HG03139 (cell line): ENCODE results near the gene KIF20A.
A peak's percentile ranks its signal among the peaks of the same experiment; 100 is the strongest.
"Not testable (repeated sequence)": the region's sequence is repeated elsewhere in the genome, so short reads cannot be mapped to it uniquely, and the experiment has no call there.

ENCODE experiments used
- ATAC-seq: cut with Tn5 transposase; IDR thresholded peaks from one replicate; pipeline ENCODE4 v1.9.1; 2021; ENCODE audit not compliant: unreplicated experiment

KIF20A gene

DNA sequence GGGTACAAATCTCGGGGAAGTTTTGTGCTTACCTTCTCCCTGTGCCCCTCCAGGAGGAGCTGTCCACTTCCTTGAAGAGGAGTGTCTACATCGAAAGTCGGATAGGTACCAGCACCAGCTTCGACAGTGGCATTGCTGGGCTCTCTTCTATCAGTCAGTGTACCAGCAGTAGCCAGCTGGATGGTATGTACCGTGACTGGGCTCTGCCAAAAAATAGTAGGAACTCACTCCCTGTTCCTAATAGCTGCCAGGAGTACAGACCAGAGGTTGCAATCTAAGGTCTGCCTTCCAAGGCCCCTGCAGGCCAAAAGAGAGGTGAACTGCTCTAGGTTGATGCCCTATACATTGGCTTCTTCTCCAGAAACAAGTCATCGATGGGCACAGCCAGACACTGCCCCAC is 3.9 kb downstream of the KIF20A start:
- no peak for ATAC-seq

DNA sequence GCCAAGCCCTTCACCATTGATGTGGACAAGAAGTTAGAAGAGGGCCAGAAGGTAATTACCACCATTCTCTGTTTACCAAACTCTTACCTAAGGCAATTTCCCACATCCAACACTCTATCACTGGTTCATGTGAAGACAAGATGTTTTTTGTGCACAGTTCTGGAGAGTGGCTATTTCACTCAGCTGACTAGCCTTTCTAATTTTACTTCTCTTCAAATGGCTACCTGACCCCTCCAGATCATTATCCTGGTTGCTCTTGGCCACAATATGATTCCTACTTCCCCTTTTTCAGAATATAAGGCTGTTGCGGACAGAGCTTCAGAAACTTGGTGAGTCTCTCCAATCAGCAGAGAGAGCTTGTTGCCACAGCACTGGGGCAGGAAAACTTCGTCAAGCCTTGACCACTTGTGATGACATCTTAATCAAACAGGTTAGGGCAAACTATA is 7.1 kb downstream of the KIF20A start:
- no peak for ATAC-seq

DNA sequence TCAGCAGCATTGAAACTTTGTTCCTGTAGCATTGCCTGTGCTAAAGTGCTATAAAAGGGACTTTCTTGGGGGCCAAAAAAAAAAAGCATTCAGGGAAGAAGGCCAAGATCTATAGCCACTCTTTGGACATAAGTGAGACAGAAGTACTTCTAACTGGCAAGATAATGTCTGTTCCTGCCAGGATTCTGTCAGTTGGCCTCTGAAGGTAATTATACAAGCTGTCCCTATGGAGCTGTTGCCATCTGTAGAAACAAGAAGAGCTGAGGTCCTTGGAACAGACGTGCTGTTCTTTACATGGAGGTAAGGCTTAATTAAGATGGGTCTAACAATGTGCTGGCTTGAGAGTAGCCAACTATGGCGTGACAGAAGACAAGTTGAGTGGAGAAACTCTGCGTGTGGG is 9.7 kb downstream of the KIF20A start:
- ATAC-seq, result no peak

DNA sequence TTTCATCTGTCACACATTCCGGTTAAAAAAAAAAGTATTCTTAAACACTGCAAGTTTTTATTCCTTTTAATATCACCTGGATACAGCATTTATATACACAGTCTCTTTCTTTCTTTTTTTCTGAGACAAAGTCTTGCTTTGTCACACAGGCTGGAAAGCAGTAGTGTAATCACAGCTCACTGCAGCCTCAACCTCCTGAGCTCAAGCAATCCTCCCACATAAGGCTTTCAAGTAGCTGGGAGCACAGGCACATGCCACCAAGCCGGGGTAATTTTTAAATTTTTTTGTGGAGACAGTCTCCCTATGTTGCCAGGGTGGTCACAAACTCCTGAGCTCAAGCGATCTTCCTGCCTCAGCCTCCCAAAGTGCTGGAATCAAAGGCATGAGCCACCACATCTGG is 13.9 kb downstream of the KIF20A start:
- ATAC-seq, result no peak

DNA sequence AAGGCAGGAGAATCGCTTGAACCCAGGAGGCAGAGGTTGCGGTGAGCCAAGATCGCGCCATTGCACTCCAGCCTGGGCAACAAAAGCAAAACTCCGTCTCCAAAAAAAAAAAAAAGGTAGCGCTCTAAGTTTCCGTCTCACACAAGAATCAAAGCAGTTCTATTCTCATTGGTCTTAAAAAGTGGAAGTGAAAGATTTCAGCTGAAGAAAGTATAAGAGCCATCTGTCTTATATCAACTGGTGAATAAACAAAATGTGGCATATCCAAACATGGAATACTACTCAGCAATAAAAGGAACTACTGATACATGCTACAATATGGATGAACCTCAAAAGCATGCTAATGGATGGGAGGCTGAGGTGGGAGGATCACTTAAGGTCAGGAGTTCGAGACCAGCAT is 14.9 kb downstream of the KIF20A start:
- not testable (repeated sequence) for ATAC-seq

DNA sequence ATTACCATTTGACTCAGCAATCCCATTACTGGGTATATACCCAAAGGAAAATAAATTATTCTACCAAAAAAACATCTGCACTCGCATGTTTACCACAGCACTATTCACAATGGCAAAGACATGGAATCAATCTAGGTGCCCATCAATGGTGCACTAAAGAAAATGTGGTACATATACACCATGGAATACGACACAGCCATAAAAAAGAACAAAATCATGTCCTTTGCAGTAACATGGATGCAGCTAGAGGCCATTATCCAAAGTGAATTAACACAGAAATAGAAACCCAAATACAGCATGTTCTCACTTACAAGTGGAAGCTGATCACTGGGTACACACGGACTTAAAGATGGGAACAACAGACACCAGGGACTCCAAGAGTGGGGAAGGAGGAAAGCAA is 32.1 kb downstream of the KIF20A start:
- no peak for ATAC-seq

DNA sequence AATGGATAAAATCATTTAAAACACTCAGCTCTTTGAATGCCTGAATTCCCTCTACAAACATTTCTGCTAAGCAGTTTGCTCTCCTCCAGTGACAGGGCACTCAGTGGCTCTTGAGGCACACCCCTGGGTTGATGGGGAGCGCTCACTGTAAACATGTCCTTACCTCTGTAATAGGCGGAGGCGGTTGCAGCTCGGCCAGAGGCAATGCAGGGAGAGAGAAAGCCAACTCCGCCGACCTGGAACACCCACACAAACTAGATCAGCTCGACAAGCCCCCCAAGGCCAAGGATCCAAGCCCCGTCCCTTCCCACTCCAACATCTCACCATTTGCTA is 33.9 kb downstream of the KIF20A start:
- no peak for ATAC-seq

DNA sequence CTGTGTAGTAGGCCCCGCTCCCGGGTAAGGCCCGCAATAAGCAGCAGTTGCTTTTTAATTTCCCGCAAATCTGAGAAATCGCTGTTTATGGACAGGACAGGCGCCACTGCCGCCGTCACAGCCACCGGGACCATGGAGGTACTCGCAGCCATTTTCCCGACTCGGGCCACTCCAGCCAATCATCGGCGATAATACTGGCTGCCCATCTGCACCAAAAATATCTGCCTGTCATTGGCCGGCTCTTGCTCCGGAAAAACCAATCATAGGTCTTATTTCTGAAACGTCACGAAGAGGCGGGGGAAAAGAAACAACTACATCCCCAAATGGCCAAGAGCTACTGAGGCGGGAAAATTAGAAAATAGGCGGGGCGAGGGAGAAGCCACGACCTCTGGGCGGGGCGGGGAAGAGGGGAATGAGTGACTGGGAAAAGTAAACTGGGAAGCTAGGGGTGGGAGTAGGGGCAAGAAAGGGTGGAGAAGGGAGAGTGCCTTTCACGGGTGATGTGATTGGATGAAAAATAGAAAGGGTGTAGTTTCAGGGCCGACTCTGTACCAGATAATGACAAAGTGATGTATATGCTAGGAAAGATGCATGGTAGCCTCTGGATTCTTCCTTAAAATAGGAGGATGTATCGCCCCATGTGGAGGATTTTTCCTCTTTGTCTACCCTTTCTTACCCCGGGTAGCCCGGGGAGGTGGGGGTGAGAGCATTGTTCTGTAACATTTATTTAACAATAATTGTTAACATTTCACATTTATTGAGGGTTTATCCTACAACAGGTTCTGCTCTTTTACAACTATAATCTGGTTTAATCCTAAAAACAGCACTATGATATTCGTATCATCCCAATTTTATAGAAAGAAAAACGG is 34.5 kb downstream of the KIF20A start, which contains the start of gene CDC23:
TSS of gene CDC23 (minus strand) at position 163 of the 869 bp plus-strand sequence. CDS start at position 152, 11 bp downstream.
- ATAC-seq, result peak; percentile 96

DNA sequence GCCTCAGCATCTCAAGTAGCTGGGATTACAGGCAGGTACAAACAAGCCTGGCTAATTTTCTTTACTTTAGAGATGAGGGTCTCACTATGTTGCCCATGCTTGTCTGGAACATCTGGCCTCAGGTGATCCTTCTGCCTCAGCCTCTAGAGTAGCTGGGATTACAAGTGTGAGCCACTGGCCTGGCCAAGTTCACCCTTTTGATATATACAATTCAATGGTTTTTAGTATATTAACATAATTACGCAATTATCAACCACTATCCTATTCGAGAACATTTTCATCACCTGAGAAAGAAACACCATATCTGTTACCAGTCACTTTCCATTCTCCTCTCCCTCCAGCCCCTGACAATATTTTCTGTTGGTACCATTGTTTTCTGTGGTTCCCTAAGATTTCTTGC is 37.9 kb downstream of the KIF20A start:
- no peak for ATAC-seq

DNA sequence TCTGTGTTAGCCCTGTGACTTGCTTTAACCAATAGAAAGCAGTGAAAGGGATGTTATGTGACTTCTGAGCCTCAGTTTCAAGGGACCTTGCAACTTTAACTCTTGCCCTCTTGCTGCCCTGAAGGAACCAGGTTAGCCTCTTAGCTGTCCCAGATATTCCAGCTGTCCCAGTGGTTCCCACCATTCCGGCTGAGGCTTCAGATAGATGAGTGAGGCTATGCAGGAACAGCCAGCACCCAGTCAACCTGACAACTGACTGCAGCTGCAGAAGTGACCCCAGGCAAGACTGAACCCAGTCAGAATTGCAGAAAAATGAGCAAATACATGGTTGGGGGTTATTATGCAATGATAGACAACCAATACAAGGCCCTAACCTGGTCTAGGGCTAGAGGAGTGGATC is 44.6 kb downstream of the KIF20A start:
- ATAC-seq, result no peak

DNA sequence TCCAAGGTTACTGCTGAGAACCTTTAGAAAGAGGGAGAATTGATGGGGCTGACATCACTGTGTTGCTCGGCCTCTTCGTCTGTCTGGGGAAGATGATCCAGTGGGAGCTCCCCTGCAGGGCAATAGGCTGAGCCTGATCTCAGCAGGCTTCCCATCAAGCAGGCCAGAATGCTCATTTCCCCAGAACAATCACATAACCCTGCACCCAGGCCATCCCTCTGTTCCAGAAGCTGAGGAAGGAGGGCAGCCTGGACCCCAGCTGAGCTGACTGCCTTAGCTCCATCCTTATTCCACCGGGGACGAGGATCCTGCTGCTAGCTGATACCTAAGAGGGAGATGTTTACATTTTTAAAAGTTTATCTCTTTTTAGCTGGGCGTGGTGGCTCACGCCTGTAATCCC is 45.8 kb downstream of the KIF20A start:
- ATAC-seq, result no peak

DNA sequence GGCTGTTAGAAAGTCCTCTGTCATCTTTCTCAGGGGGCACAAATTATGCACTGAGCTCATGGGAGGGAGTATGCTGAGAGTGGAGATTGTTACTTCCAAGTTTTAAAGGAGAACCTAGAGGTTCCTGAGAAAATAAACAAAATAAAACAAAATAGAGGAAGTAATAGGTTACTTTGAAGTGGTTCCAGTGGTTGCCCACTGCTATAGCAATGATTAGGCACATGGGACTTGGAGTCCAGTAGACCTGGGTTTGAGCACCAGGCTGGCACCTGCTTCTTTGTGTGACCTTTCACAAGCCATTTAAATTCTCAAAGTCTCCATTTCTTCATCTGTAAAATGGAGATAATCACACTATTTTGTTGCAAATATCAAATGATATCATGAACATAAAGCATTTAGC is 48.0 kb downstream of the KIF20A start:
- no peak for ATAC-seq

DNA sequence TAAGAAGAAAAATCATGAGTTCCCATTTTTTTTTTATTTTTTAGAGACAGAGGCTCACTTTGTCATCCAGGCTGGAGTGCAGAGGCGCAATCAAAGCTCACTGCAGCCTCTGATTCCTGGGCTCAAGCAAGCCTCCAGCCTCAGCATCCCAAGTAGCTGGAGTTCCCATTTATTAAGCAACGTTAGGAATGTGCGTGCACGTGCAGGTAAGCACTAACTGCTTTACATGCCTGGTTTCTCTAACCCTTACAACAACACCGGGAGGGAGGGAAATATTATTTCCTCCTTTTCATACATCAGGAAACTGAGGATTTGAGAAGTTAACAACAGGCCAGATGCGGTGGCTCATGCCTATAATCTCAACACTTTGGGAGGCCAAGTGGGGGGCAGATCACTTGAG is 50.5 kb downstream of the KIF20A start:
- ATAC-seq, result no peak

DNA sequence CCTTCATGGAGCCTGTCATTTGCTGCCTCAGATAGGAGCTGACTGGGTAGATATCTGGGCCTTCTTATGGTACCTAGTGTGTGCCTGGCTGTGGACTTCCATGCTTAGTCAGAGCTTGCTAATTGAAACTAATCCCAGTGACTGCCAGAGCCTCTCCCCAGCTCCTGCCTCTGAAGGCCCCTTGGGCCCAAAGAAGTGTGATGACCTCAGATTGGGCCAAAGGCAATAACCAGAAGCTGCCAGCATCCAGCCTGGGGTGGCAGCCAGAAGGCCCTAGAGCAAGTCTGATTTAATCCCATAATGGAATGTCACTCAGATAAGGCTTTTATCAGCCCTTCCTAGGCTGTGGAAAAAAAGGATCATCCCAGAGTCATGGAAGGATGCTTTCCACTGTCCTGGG is 51.3 kb downstream of the KIF20A start:
- ATAC-seq, result no peak

DNA sequence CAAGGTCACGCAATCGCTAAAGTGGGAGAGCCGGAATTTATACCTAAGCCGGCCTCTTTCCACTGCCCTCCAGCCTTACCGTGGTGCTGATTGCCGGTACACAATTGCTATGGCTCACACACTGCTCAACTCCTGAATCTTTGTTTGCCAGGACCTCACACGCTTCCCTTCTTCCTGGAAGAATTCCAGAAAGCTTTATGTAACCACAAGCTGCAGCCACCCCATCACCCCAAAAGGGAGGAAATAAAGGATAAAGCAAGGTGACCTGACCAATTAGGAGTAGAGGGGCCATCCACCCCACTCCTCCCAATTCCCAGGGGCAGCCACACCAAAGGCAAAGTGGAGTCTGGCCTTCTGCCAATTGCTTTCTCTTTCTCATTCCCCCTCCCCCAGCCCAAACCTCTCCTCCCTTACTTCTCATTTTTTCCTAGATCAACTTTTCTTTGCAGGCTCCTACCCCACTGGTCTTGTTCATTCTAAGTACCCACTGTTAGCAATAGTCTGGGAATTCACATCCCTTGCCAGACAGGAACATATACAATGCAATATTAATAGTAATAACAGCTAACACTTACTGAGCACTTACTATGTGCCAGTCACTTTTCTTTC is 52.2 kb downstream of the KIF20A start:
- no peak for ATAC-seq

DNA sequence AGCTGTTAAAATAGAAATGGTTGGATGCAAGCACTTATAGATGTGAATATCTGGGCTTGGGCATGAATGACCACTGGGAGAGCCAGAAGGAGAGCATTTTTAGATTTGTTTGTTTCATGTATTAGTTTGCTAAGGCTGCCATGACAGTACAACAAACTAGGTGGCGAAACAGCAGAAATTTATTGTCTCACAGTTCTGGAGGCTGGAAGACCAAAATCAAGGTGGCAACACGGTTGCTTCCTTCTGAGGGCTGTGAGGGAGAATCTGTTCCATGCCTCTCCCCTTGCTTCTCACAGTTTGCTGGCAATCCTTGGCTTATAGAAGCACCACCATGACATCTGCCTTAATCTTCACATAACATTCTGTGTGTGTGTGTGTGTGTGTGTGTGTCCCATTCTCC is 54.4 kb downstream of the KIF20A start:
- ATAC-seq, result no peak

DNA sequence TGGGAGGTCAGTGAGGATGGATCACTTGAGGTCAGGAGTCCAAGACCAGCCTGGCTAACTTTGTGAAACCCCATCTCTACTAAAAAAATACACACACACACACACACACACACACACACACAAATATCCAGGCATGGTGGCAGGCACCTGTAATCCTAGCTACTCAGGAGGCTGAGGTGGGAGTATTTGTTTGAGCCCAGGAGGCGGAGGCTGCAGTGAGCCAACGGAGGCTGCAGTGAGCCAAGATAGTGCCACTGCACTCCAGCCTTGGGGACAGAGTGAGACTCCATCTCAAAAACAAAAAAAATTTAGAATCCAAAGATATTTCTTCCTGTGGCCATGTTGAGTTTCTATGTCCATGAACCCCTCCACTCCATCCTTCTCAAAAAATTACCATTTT is 55.7 kb downstream of the KIF20A start:
- no peak for ATAC-seq
